Activated naive CD8-positive, alpha-beta T cell treated with anti-CD3 and anti-CD28 coated beads, Interleukin-2, amount 50 U/mL, for 16 hours (primary cell): ENCODE data around the gene FAM25C.
"Not testable (repeated sequence)": the region's sequence is repeated elsewhere in the genome, so short reads cannot be mapped to it uniquely, and the experiment has no call there.

Experiments
- DNase-seq: peaks from one replicate; pipeline ENCODE4 v3.0.0-alpha.2; 2020; ENCODE audit warnings: low read depth, low spot score

Gene FAM25C

DNA sequence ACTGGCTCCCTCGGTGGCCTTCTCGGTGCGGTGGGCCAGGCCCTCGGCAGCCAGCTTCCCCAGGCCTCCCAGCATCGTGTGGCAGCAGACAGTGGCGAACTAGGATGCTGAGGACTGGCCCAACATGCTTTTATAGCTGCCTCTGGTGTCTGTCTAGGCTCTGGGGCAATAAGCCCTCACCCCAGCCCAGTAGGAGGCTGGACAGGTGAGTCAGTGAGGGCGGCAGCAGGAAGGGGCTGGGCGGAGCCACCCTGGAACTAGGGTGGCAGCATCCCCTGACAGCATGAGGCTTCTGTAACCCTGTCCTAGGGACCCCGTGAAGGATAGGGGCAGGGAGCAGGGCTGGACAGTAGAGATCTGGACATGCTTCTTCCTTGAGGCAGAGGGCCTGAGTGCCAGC is at the start of gene FAM25C:
FAM25C (minus strand) TSS at position 101 of the 400 bp plus-strand sequence; CDS start at position 75, 26 bp downstream.
- DNase-seq: not testable (repeated sequence)

DNA sequence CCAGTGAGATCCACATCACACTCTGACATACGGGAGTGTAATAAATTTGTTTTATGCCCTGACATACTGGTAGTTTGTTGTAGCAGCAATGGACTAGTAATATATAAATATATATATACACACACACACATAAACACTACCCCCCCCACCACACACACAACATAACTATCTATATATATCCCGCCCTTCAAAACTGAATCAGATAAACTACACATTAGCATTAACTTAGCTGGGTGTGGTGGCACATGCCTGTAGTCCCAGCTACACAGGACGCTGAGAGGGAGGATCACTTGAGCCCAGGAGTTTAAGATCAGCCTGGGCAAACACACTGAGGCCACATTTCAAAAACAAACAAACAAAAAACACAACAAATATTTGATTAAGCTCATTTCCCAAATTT is 45.0 kb upstream of the FAM25C start:
- not testable (repeated sequence) for DNase-seq

DNA sequence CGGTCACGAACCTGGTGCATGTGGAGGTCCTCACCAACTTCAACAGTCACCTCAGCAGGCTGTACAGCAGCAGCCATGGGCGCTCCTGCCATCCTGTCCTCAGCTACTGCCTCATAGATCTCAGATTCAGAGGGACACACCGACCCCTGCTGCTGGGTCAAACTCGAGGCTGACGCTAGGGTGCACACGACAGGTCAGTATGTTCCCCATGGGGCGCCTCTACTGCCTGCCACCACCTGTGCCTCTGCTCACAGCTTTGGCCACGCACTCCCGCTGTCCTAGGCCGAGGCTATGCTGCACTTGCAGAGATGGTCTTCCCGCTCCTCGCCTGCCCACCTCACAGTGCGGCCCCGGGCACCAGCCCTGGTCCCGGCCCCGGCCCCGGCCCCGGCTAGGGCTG is 31.8 kb upstream of the FAM25C start:
- DNase-seq: not testable (repeated sequence)

DNA sequence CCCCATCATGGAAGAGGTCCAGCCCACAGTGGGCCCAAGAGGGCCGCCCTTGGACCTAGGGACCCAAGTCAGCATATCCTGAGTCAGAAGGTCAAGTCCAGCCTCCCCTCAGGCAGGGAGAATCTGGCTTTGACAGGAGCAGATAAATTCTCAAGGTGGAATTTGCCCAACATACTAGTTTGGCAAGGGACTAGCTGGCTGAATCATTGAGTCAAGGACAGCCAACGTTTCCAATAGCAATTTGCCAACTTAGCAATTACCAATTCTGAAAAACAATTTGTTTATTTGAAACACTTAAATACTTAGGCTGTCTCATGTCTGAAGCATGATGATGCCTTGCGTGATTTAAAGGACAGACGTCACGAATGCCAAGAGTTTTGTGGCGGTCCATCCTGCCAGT is 2.7 kb upstream of the FAM25C start:
- DNase-seq: not testable (repeated sequence)

DNA sequence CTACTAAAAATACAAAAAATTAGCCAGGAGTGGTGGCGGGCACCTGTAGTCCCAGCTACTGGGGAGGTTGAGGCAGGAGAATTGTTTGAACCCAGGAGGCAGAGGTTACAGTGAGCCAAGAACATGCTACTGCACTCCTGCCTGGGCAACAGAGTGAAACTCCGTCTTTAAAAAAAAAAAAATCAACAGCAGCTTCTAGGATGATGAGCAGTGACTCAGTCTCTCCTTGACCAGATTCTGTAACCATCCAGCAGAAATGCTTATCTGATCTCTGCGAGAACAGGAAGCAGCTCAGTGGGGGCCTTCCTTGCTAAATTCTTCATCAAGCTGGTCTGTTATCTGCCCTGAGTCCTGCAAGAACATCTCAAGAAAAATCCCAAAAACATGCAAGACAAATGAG is 5.5 kb downstream of the FAM25C start:
- not testable (repeated sequence) for DNase-seq

DNA sequence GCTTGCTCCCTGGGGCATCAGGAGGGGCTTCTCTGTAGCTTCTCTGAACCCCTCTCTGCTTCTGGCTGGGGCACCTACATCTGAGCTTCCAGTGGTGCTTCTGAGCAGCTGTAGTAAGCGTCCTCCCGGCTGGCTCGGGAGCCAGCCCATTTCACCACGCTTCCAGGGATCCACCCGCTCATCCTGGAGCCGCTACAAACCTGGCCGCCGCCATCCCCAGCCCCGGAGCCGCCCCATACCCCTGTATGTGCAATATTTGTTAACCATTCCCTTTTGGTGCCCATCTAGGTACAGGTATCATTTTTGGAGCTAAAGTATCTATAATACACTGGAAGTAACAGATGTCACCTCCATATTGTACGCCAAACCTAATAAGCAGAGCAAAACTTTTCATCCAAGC is 7.0 kb downstream of the FAM25C start:
- not testable (repeated sequence) for DNase-seq

DNA sequence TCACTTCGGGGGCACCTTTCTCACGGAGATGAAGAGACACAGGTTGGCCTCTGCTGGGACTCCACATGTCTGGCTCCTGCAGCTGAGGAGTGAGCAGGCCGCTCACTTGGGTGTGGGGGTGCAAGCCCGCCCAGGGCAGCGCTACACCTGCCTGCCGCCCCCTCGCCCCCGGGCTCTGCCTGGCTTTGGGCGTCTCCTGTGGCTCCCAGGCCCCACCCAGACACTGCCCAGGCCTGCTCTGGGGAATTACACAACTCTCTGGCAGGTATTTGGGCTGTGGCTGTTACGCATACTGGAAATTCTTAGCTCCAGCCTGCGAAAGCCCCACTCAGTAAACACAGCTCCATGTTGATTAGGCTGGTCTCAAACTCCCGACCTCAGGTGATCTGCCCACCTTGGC is 7.9 kb downstream of the FAM25C start:
- DNase-seq: not testable (repeated sequence)

DNA sequence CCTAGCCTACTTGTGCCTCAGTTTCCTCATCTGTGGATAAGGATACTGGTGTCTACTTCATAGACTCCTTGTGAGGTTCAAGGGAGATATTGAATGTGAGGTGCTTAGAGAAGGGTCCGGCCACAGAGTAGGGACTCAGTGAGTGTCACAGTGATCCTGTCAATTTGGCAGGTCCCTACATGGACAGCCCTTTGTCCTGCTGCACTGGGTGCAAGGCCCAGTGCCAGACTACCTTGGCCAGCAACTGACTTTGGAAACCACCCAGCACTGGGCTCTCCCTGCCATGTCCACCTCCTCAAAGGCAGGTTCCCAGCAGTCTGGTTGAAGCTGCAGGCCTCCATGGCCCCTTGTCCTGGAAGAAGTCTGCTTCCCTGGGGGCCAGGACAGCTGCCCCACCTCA is 9.5 kb downstream of the FAM25C start:
- not testable (repeated sequence) for DNase-seq

DNA sequence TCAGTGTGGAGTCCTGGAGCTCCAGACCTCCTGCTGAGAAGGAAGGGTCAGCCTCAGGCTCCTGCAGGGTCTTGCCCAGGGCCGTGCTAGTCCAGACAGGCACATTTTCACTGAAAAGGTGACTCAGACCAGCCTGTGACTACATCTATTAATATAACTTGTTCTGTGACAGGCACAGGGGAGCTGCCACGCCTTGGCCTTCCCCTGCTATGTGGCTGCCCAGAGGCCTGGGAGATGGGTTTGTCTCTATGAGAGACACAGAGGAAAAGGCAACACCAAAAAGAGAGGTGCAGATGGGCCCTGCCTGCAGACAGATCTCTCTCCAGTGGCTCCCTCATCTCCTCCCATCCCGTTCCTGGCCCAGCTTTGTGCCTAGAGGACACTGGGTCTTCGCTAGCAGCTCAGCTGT is 10.0 kb downstream of the FAM25C start:
- not testable (repeated sequence) for DNase-seq

DNA sequence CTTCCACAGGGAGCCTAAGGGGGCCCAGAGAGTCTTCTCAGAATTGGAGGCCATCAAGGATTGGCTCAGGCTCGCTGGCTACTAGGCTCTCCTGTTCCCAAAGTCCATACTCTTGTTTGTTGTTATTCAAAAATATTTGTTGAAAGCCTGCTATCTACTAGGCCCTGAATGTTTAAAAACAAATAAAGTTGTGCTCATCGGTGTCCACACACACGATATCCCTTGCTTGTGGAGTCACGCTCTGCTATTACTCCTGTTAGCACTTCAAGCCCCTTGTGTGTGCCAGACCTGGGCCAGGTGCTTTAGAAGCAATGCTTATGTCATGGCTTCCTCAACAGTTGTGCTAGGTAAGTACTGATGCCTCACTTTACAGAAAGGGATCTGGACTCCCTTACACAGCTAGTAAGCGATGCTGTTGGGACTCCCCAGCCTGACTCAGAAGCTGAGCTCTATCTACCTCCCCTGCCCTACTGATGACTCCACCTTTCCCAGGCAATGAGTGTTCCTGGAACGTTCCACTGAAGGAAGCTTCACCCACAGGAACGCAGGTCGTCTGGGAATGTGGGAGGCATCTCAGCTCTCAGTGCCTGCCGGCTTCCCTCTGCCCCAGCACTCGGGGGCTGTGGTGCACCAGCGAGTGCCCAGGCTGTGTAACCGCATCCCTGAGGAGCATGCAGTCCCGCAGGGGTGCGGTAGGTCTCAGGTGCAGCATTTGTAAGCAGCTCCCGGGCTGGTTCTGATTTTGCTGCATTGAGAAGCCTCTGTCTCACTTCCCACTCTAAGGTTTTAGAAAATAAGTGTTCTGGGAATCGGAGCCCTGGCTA is 10.7 kb downstream of the FAM25C start:
- DNase-seq: not testable (repeated sequence)

DNA sequence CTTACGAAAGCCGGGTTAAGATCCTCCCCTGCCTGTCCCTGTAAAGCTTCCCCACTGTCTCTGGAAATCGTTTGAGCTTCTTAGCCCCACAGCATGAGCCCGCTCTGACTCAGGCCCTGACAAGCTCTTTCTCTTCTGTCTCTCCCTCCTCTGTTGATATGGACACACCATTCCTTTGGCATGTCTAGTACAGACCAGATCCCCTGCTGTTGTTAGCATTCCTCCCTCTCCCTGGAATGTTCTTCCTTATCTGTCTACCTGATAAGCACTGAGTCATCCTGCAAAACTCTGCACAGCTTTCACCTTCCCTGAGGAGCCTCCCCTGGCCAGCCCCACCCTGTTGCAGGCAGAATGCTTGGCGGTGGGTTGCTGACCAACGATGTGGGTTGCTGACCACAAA is 11.6 kb downstream of the FAM25C start:
- DNase-seq: not testable (repeated sequence)

DNA sequence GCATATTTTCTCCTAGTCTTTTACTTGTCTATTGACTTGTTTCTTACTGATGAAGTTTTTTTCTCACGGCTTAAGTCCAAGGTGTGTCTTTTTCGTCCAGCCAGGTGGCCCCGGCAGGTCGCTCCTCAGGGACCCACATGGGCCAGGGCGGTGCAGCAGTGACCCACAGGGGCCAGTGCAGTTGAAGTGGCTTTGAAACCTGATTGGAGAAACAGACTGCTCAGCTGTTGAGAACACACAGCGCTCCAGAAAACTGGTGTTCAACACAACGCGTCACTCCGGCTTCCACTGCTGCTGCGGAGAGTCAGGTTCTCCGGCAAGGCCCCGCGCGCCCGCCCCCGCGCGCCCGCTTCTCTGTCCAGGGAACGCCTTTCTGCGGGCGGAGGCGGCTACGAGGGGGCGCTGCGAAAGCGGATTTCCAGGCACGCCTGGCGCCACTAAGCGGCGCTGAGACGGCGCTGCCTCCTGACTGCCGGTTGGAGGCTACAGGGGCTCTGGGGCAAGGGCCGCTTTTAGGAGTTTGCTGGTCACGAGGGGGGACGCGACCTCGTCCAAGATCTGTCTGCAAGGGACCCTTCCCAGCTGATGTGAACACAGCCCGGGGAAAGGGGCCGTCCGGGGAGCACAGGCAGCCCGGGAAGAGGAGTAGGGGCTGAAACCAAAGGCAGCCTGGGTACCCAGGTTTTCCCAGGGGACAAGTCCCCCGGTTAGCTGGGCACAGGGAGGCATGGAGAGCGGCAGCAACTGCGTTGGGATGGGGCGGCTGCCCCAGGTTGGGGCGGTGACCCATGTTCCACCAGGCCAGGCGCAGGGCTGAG is 13.0 kb downstream of the FAM25C start:
- DNase-seq: not testable (repeated sequence)

DNA sequence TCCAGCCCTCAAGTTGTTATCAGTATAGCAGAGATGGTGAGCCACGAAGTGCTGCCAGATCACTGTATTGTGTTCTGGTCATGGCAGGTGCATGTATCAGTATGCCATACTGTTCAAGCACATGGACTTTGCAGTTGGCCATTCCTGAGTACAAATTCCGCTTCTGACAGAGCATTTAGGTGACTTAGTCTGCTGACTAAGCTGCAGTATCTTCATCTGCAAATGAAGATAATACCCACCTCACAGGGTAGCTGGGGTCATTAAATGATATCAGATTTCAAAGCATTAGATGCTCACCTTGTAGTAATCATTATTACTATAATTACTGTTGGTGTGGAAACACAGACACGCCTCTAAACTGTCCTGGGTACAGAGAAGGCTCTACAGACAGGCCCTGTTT is 24.2 kb downstream of the FAM25C start:
- DNase-seq: not testable (repeated sequence)

DNA sequence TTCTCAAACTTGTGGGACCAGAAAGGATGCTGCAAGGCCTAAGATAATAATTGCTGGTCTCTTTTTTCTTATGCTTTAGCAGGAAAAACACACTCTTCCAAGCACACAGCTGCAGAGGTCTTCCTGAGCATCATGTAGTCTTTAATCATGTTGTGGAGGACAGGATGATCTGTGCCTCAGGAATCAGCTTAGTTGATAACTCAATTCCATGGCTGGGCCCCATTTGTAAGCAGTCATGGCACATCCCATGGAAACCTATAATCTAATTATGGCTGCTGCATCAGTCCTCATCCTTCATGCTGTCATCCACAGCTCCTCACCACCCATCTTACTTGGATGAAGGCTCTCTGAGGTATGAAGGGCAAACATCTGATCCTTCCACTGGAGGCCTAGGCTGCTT is 26.5 kb downstream of the FAM25C start:
- DNase-seq: not testable (repeated sequence)

DNA sequence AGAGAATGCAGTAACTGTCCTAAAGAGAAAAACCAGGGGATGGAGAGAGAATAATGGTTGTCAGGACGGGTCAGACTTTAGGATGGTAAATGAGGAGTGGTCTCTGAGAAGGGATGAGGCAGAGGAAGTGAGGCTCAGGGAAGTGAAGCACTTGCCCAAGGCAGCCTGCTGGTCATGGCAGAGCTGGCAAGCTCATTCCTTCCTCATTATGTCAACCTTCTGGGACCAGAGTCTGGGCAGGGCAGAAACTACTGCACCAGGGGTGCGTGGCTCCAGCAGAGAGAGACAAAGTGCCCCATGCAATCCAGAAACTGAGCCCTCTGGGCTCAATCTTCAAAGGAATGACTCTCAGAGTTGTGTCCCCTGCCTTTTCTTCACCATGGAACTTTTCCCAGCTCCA is 27.5 kb downstream of the FAM25C start:
- not testable (repeated sequence) for DNase-seq

DNA sequence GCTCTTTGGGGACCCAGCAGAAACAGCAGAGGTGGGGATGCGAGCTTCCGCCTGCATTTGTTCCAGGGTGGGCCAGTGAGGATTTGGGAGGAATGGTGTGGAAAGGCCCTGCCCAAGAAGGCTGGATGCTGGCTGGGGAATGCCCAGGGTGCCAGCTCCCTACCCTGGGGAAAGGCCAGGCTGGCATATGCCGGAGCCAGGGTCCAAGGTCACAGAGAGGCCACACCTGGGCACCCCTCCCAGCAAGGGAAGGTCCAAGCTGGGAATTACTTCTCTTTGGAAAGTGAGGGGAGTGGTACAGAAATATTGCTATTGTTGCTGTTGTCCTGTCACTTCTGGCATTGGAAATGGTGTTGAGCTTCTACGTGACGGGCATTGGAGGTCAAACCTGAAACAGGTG is 28.0 kb downstream of the FAM25C start:
- not testable (repeated sequence) for DNase-seq

DNA sequence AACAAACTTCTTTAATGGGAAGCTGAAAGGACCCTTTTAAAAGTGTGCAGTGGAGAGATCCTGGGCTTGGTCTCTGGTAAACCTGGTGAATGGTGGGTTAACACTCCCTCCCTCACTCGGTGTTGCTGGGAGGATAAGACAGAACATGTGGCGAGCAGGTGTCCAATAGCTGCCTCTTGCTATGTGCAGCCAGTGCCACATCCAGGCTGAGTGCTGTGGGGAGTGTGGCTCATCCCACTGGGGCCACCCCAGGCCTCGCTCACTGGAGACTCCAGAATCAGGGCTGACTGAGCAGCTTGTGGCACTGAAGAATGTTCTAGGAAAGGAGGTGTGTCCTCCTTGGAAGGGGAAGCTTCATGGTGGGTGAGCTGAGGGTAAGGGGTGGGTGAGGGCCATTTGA is 29.5 kb downstream of the FAM25C start:
- not testable (repeated sequence) for DNase-seq

DNA sequence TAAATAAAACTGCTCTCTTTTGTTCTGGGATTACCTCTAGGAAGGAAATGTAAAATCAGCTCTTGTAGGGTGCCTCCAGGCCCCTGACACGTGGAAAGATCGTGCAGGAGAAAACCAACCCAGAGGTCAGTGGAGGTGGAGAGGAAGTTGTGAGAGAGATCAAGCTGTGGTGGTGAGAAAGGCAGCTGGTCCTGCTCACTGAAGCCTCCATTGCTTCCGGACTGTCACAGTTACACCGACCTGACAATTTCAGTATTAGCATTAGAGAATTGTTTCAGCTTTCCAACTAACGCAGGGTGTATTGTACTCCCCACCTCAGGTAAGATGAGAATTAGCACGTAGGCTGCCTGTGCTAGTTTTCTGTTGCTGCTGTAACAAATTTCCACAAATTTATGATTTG is 30.6 kb downstream of the FAM25C start:
- not testable (repeated sequence) for DNase-seq

DNA sequence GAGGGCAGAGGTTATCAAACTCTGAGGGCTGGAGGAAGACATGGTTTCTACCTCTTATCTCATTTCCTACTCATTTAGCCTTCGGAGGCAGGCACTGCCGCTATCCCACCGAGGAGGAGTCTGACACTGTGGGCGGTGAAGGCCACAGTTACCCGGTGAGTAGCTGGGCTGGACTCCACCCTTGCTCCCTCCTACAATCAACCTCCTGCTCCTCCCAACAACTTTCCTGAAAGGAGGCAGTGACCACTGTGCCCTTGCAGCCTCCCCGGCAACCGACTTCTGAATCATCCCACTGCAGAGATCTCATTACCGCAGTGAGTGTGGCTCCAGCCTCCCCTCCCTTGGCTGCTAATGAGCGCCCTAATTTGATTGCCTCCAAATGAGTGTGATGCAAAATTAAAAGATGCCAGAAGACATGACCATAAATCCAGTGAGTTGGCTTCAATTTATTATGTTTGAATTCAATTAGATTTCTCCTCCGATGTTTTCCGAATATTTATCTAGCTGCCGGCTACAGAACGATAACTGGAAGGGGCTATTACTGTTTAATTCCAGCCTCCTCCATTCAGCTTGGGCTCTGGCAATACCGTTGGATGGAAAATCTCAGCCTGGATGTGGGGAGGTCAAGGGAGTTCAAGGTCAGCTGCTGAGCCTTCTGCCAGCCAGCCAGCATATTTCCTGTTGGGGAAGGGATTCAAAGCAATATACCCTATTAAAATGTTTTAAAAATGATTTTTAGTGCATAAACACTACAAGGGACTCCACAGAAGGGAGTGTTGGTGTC is 35.1 kb downstream of the FAM25C start:
- DNase-seq: not testable (repeated sequence)

DNA sequence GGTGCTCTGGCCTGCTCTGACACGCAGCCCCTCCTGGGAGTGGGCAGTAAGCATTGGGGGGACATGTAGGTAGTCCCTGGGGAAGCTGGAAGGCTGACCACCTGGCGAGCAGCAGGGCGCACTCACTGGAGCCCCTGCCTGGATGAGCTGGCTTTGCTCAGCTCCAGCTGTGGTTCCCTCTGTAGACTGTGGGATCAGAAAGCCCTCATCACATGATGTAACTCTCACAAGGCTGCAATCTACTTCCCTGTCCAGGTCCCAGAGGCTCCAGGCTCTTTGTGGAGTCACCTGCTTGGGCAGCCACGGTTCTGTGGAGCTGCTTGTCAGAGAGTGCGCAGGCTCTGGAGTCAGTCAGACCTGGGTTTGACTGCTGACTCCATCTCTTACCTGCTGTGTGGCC is 36.8 kb downstream of the FAM25C start:
- not testable (repeated sequence) for DNase-seq

DNA sequence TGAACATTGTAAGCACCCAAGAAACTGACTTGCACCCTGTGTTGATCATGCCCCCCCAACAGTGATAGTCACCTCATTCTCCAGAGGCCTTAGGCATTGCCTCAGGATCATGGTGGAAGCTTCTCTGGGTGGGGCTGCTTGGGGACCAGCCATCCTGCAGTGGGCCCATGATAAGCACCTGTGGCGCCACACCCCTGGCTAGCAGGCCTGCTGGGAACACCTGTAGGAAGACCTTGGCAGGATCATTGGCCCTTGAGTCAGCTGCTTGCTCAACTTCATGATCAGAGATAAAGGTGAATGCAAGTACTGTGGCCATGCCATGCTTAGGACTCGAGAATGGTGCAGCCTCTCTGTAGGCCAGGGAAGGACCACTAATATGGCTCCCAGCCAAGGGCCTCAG is 38.9 kb downstream of the FAM25C start:
- DNase-seq: not testable (repeated sequence)

DNA sequence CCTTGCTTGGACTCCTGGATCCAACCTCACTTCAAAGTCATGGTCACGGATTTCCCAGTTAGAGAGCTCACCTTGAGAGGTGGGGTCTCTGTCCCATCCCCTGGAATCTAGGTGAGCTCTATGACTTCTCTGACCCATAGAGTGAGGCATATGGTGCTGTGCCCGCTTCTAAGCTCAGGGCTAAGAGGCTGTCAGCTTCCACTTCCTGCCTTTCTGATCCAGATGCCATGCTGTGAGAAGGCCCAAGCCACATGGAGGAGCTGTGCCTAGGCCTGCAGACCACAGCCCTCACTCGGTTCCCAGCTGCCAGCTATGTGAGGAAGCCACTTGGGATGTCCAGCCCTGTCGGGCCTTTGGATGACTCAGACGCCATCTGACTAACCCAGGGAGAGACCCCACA is 39.9 kb downstream of the FAM25C start:
- DNase-seq: not testable (repeated sequence)
